SK-MEL-5 (cell line): ENCODE results near the gene CNTN4. TPM values are rescaled to one million over a fixed set of nuclear protein-coding genes. Genes with fewer than 3 reads are reported as not detected.

Experiments used
- DNase-seq: peaks from one replicate; pipeline ENCODE4 v3.0.0-alpha.2; 2016; ENCODE audit warnings: low read depth, low spot score
- in situ Hi-C: cut with HindIII; loops from 2 replicates; pipeline ENCODE4 v1.10.0; 2016; ENCODE audit warnings: low sequenced_read_pairs, high pct_unique_total_duplicates, low pct_unique_long_range_greater_than_20kb
- total RNA-seq: library from RNA; depleted of rRNA; stranded (reverse); fragments of >200 nt; shearing (Covaris generic); gene quantifications from 2 replicates; pipeline ENCODE4 v1.2.3, GENCODE V29; 2014

Gene CNTN4
- total RNA-seq, 1 experiment from 2014 or later = not detected

- DNase-seq = no peak
Observed at GRCh38 chr3:2869905-2870304, 771.2 kb downstream of the CNTN4 start.

GRCh38 chr3:2870724-2871333, 772.2 kb downstream of the CNTN4 start:
- no peak for DNase-seq
- in situ Hi-C loops = no loop called here

More at GRCh38 chr3:2869905-2870304, 771.2 kb downstream of the CNTN4 start:
- in situ Hi-C loops = no loop called here

DNA sequence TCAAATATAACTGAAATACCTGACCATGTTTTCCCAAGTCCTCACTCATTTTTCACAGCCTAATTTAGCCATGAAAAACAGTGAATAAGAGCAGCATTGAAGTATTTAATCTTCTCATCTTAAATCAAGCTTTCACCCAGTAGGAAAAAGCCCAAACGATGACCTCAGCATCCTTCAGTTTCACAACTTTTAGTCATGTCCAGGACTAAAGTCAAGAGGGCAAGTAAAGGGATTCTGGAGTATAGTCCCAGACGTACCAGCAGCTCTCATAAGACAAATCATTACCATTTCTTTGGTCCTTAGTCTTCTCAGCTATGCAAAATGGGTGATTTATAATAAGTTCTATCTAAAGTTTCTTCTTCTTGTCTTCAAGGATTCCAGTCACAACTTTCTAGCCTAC, 774.2 kb downstream of the CNTN4 start:
- DNase-seq = no peak
- in situ Hi-C loops = no loop called here

- in situ Hi-C loops = no loop called here
Observed at GRCh38 chr3:2873986-2874385, 775.3 kb downstream of the CNTN4 start.

DNA sequence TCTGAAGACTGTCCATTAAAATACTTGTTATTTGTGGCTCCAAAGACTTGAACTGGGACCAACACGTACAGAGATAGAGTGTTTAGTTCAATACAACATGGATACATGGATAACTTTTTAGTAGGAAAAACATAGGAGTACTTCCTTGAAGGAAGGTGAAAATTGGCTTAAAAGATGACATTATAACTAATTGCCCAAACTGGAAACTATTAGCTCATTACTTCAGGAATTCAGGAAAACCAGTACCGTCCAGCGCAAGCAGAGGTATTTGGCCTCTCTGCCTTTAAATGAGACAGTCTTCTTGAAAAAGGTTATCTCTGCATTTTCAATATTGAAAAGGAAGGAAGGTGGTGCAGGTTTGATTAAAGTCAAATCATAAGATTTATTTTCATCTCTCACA, 777.0 kb downstream of the CNTN4 start:
- no peak for DNase-seq
- in situ Hi-C loops = no loop called here

More at GRCh38 chr3:2873986-2874385, 775.3 kb downstream of the CNTN4 start:
- DNase-seq = no peak

DNA sequence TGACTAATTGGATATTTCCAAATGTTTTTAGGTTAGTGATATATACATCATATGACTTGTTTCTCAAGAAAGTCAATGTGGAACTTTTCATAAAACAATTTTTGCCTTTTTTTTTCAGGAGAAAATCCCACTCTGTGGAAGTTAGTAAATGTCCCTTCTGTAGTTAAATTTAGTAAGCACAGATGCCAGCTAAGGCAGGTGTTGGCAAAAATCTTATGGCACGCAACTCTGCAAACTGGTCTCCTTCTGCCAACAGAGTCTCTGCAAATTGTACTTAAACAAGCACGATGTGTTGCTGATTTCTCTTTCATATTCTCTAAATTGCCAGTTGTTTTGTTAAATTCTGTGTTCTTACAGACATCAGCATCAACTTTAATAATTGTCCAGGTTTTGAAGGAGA, 777.7 kb downstream of the CNTN4 start:
- no peak for DNase-seq
- in situ Hi-C loops = no loop called here

GRCh38 chr3:2879023-2879422, 780.4 kb downstream of the CNTN4 start:
- DNase-seq = no peak
- in situ Hi-C loops = no loop called here

- in situ Hi-C loops = no loop called here
Observed at GRCh38 chr3:2879587-2879986, 780.9 kb downstream of the CNTN4 start.

GRCh38 chr3:2880218-2880756, 781.6 kb downstream of the CNTN4 start:
- in situ Hi-C loops = no loop called here
- DNase-seq = no peak

More at GRCh38 chr3:2879587-2879986, 780.9 kb downstream of the CNTN4 start:
- DNase-seq = no peak

DNA sequence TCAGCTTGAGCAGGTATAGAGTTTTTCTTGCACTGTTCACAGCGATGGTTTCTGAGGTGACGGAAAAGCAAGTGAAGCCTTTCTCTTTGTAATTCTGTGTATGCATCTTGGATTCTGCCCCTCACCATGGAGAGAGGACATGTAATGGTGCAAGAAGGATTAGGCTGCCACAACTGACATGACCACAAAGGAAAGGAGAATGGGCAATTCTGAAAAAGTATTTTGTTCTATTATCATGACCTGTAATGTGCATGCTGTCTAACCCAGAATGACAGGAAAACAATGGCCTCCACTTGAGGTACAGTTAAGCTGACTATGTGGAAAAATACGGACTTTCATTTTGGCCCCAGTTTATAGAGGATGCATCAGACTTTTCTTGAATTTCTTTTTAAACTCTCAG, 784.6 kb downstream of the CNTN4 start:
- in situ Hi-C loops = no loop called here
- DNase-seq = no peak

GRCh38 chr3:2888592-2888991, 789.9 kb downstream of the CNTN4 start:
- in situ Hi-C loops = no loop called here
- DNase-seq = no peak

DNA sequence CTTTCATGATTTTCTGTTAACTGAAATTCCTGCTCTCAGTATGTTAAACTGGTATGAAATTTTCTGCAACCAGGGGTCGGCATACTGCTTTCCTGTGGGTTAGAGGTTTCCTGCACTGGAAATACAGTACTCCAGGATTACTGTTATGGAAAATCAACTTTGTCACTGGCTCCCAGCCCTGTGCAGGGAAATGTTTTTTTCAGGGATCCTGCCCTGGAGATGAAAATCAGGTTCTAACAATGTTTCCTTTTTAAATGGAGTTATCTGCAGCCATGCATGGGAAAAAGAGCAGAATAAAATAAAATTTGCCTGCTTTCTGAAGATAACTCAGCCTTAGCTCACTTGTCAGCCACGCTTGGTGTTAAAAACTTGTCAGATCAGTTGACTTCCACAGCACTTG, 791.1 kb downstream of the CNTN4 start:
- no peak for DNase-seq
- in situ Hi-C loops = no loop called here

- no peak for DNase-seq
- in situ Hi-C loops = no loop called here
Observed at GRCh38 chr3:2896308-2896939, 797.8 kb downstream of the CNTN4 start.

DNA sequence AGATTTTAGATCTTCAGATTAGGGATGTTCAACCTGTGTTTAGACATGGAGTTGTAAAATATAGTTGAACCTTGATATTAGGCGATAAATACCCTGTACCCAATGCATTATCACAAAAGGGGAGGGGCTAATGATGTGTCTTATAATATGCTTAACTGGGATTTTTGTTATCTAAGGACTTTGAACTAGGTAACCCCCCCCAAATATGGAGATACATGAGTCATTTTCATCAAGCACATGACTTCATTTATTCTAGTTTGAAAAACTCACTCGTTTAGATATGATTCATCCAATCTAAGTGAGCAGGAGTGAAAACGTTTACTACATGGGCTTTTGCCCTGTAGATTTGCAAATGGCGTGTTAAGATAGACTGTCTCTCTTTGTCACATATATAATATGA, 799.2 kb downstream of the CNTN4 start:
- DNase-seq = no peak
- in situ Hi-C loops = no loop called here

- in situ Hi-C loops = no loop called here
- no peak for DNase-seq
Observed at GRCh38 chr3:2898591-2899353, 800.1 kb downstream of the CNTN4 start.

DNA sequence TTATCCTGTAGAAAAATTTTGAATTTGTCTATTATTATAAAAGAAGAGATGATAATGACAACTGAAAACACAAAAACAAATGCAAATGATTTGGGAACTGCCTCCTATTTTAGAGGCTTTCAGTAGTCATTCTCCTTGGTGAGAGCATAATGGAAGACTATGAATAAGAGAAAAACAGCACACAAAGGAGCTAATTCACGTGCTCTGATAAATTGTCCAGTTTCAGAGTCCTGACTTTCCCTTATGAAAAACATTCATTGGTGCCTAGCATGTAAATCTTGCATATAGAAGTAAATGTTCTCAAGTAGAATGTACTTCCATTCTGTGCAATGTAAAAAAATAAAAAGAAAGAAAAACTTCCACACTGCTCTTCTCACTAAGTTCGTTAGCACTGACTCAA, 805.4 kb downstream of the CNTN4 start:
- in situ Hi-C loops = no loop called here
- no peak for DNase-seq

GRCh38 chr3:2908693-2909351, 810.2 kb downstream of the CNTN4 start:
- no peak for DNase-seq
- in situ Hi-C loops = no loop called here

DNA sequence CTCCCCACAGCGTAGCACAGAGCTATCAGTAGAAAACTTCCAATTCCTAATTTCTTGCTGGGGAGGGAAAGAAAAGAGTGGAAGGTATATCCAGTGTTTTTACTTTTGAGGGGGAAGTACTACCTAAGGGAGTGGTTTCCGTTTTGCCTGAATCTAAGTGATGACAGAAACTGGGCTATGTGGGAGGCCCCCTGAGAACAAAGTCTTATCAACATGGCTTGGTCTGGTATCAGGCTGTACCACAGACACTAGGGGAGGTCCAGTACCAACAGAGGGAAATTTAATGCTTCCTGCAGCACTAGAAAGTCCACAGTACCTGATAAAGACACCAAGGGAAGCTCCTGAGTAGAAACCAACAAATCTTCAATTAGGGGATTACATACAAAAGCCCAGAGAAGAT, 812.3 kb downstream of the CNTN4 start:
- in situ Hi-C loops = no loop called here
- DNase-seq = no peak
